DMS53 treated with DMSO at 0.1 percent for 48 hours (cell line): Measurements from ENCODE around the gene FOXK1.
"Not testable (repeated sequence)": the region's sequence is repeated elsewhere in the genome, so short reads cannot be mapped to it uniquely, and the experiment has no call there.

Experiments
- DNase-seq: peaks from one replicate; lab custom pipeline; 2025; ENCODE audit not compliant: unreplicated experiment; lab: John Stamatoyannopoulos, UW

The FOXK1 gene

GRCh38 chr7:4782333-4783291 lies 100.5 kb downstream of the FOXK1 start:
- no peak for DNase-seq

- DNase-seq, result no peak
Measured at GRCh38 chr7:4783292-4783652, 101.2 kb downstream of the FOXK1 start.

- DNase-seq, result no peak
Measured at GRCh38 chr7:4783762-4784351, 101.8 kb downstream of the FOXK1 start.

GRCh38 chr7:4784799-4785198 lies 102.7 kb downstream of the FOXK1 start:
- no peak for DNase-seq

GRCh38 chr7:4785371-4785770 lies 103.3 kb downstream of the FOXK1 start:
- DNase-seq, result no peak

GRCh38 chr7:4786015-4786414 lies 103.9 kb downstream of the FOXK1 start:
- DNase-seq, result no peak

GRCh38 chr7:4787541-4787940 lies 105.4 kb downstream of the FOXK1 start:
- DNase-seq, result no peak

- no peak for DNase-seq
Measured at GRCh38 chr7:4787947-4788626, 106.0 kb downstream of the FOXK1 start.

GRCh38 chr7:4788627-4789189 lies 106.6 kb downstream of the FOXK1 start:
- DNase-seq, result no peak

- DNase-seq, result no peak
Measured at GRCh38 chr7:4789194-4790077, 107.3 kb downstream of the FOXK1 start.

GRCh38 chr7:4790078-4790465 lies 108.0 kb downstream of the FOXK1 start:
- no peak for DNase-seq

- DNase-seq, result no peak
Measured at GRCh38 chr7:4790516-4790991, 108.5 kb downstream of the FOXK1 start.

GRCh38 chr7:4791101-4791737 lies 109.1 kb downstream of the FOXK1 start:
- no peak for DNase-seq

- no peak for DNase-seq
Measured at GRCh38 chr7:4791738-4792536, 109.8 kb downstream of the FOXK1 start.

- no peak for DNase-seq
Measured at GRCh38 chr7:4792537-4793126, 110.5 kb downstream of the FOXK1 start.

- not testable (repeated sequence) for DNase-seq
Measured at GRCh38 chr7:4793385-4793993, 111.4 kb downstream of the FOXK1 start.

- not testable (repeated sequence) for DNase-seq
Measured at GRCh38 chr7:4794171-4794570, 112.1 kb downstream of the FOXK1 start.

GRCh38 chr7:4794591-4795350 lies 112.7 kb downstream of the FOXK1 start:
- DNase-seq, result no peak
